ENCODE results near the gene RMND5B. TPM values are rescaled to one million over a fixed set of nuclear protein-coding genes. Genes with fewer than 3 reads are reported as not detected.

The RMND5B gene
- total and polyA plus RNA-seq, 3 experiments from 2014 or later = 22.0 to 28.8 (median 27.9) TPM

GRCh38 chr5:178163772-178164735 is 33.2 kb downstream of the RMND5B start:
- Histone ChIP-seq H3K27ac (ENCODE audit: low read depth, low read length) (no peak overlapping the region), H3K4me1 (ENCODE audit: insufficient read depth, low read length) (peaks cover 7% of the 10 kb centered on the region), H3K36me3 (ENCODE audit: insufficient read depth, low read length) (no peaks in the 10 kb centered on the region), H3K9me3 (ENCODE audit: low read length) (no peaks in the 10 kb centered on the region), H3K4me3 (ENCODE audit: low read length) (no peak overlapping the region), H3K27me3 (ENCODE audit: insufficient read depth, low read length, poor library complexity, severe bottlenecking) (peaks cover 3% of the 10 kb centered on the region)
- ChIA-PET CTCF (interaction anchor here (0.8 to 3.4 kb wide), 8 partner anchors 9 to 88 kb away, joined by 3 to 31 read pairs (median 6); partner anchors contain the start of gene NHP2), POLR2A (no interaction called here)
- H3K36me3 Mint-ChIP-seq = no peaks in the 10 kb centered on the region
- no peak overlapping the region for H3K27ac Mint-ChIP-seq
- peak; percentile 81 to 91 (median 89) for DNase-seq
- H3K9me3 Mint-ChIP-seq = no peaks in the 10 kb centered on the region
- no peak overlapping the region for H3K4me3 Mint-ChIP-seq
- H3K4me1 Mint-ChIP-seq = peaks cover 6 to 8% (median 7%) of the 10 kb centered on the region in 3 donors
- peaks cover 17 to 18% of the 10 kb centered on the region in 2 donors for H3K27me3 Mint-ChIP-seq

- peaks cover 18 to 23% of the 10 kb centered on the region in 2 donors for H3K27me3 Mint-ChIP-seq
- POLR2A ChIA-PET = no interaction called here
- peaks cover 6 to 8% (median 7%) of the 10 kb centered on the region in 3 donors for H3K4me1 Mint-ChIP-seq
- CTCF ChIA-PET = interaction anchor here (1.0 to 1.9 kb wide), 2 partner anchors 90 to 92 kb away, joined by 3 to 10 read pairs; no protein-coding TSS in a partner anchor
- Histone ChIP-seq H3K4me1 (ENCODE audit: insufficient read depth, low read length) (peaks cover 7% of the 10 kb centered on the region), H3K27ac (ENCODE audit: low read depth, low read length) (no peak overlapping the region), H3K36me3 (ENCODE audit: insufficient read depth, low read length) (no peaks in the 10 kb centered on the region), H3K9me3 (ENCODE audit: low read length) (no peaks in the 10 kb centered on the region), H3K4me3 (ENCODE audit: low read length) (no peak overlapping the region), H3K27me3 (ENCODE audit: insufficient read depth, low read length, poor library complexity, severe bottlenecking) (peaks cover 3% of the 10 kb centered on the region)
- no peaks in the 10 kb centered on the region for H3K36me3 Mint-ChIP-seq
- no peak overlapping the region for H3K27ac Mint-ChIP-seq
- no peaks in the 10 kb centered on the region for H3K9me3 Mint-ChIP-seq
- no peak for DNase-seq
- no peak overlapping the region for H3K4me3 Mint-ChIP-seq
Observed at GRCh38 chr5:178165581-178165980, 34.8 kb downstream of the RMND5B start.

- H3K27ac ChIP-seq (ENCODE audit: low read depth, low read length) = no peak overlapping the region
- H3K27me3 Mint-ChIP-seq = peaks cover 0 to 6% of the 10 kb centered on the region in 2 donors
- H3K4me1 Mint-ChIP-seq = no peaks in the 10 kb centered on the region
- no peak overlapping the region for H3K4me3 ChIP-seq (ENCODE audit: low read length)
- CTCF ChIA-PET = interaction anchor here (2.4 kb wide), 1 partner anchor 95 kb away, joined by 8 read pairs; no protein-coding TSS in a partner anchor
- H3K27me3 ChIP-seq (ENCODE audit: insufficient read depth, low read length, poor library complexity, severe bottlenecking) = no peaks in the 10 kb centered on the region
- H3K27ac Mint-ChIP-seq = no peak overlapping the region
- no peak for DNase-seq
- POLR2A ChIA-PET = no interaction called here
- no peaks in the 10 kb centered on the region for H3K9me3 ChIP-seq (ENCODE audit: low read length)
- no peaks in the 10 kb centered on the region for H3K4me1 ChIP-seq (ENCODE audit: insufficient read depth, low read length)
- H3K36me3 Mint-ChIP-seq = no peaks in the 10 kb centered on the region
- no peak overlapping the region for H3K4me3 Mint-ChIP-seq
- no peaks in the 10 kb centered on the region for H3K36me3 ChIP-seq (ENCODE audit: insufficient read depth, low read length)
- H3K9me3 Mint-ChIP-seq = no peaks in the 10 kb centered on the region
Observed at GRCh38 chr5:178170455-178170854, 39.6 kb downstream of the RMND5B start.

GRCh38 chr5:178174456-178174855 is 43.6 kb downstream of the RMND5B start:
- no peak overlapping the region for H3K4me3 Mint-ChIP-seq
- peaks cover 0 to 2% (median 0%) of the 10 kb centered on the region in 5 donors for H3K9me3 Mint-ChIP-seq
- peaks cover 5 to 17% of the 10 kb centered on the region in 2 donors for H3K27me3 Mint-ChIP-seq
- Histone ChIP-seq H3K36me3 (ENCODE audit: insufficient read depth, low read length) (no peaks in the 10 kb centered on the region), H3K4me3 (ENCODE audit: low read length) (no peak overlapping the region), H3K4me1 (ENCODE audit: insufficient read depth, low read length) (no peaks in the 10 kb centered on the region), H3K27ac (ENCODE audit: low read depth, low read length) (no peak overlapping the region), H3K27me3 (ENCODE audit: insufficient read depth, low read length, poor library complexity, severe bottlenecking) (no peaks in the 10 kb centered on the region), H3K9me3 (ENCODE audit: low read length) (no peaks in the 10 kb centered on the region)
- ChIA-PET CTCF (no interaction called here), POLR2A (no interaction called here)
- no peaks in the 10 kb centered on the region for H3K4me1 Mint-ChIP-seq
- DNase-seq = no peak
- H3K36me3 Mint-ChIP-seq = no peaks in the 10 kb centered on the region
- H3K27ac Mint-ChIP-seq = no peak overlapping the region

- H3K4me3 ChIP-seq (ENCODE audit: low read length) = no peak overlapping the region
- no peaks in the 10 kb centered on the region for H3K9me3 ChIP-seq (ENCODE audit: low read length)
- H3K36me3 ChIP-seq (ENCODE audit: insufficient read depth, low read length) = no peaks in the 10 kb centered on the region
- no peak overlapping the region for H3K27ac ChIP-seq (ENCODE audit: low read depth, low read length)
- H3K9me3 Mint-ChIP-seq = peaks cover 0 to 2% (median 0%) of the 10 kb centered on the region in 5 donors
- H3K27me3 ChIP-seq (ENCODE audit: insufficient read depth, low read length, poor library complexity, severe bottlenecking) = no peaks in the 10 kb centered on the region
- no peaks in the 10 kb centered on the region for H3K4me1 Mint-ChIP-seq
- no peak overlapping the region for H3K27ac Mint-ChIP-seq
- POLR2A ChIA-PET = no interaction called here
- H3K4me3 Mint-ChIP-seq = no peak overlapping the region
- H3K27me3 Mint-ChIP-seq = peaks cover 7 to 24% of the 10 kb centered on the region in 2 donors
- H3K36me3 Mint-ChIP-seq = no peaks in the 10 kb centered on the region
- H3K4me1 ChIP-seq (ENCODE audit: insufficient read depth, low read length) = no peaks in the 10 kb centered on the region
- CTCF ChIA-PET = interaction anchor here (0.6 kb wide), 1 partner anchor 263 kb away, joined by 3 read pairs; no protein-coding TSS in a partner anchor
- DNase-seq = no peak
Observed at GRCh38 chr5:178176791-178177190, 46.0 kb downstream of the RMND5B start.

- Histone ChIP-seq H3K9me3 (ENCODE audit: low read length) (no peaks in the 10 kb centered on the region), H3K36me3 (ENCODE audit: insufficient read depth, low read length) (no peaks in the 10 kb centered on the region), H3K27me3 (ENCODE audit: insufficient read depth, low read length, poor library complexity, severe bottlenecking) (no peaks in the 10 kb centered on the region), H3K4me1 (ENCODE audit: insufficient read depth, low read length) (no peaks in the 10 kb centered on the region), H3K27ac (ENCODE audit: low read depth, low read length) (no peak overlapping the region), H3K4me3 (ENCODE audit: low read length) (no peak overlapping the region)
- peaks cover 0 to 2% (median 0%) of the 10 kb centered on the region in 5 donors for H3K9me3 Mint-ChIP-seq
- H3K4me3 Mint-ChIP-seq = no peak overlapping the region
- no peak for DNase-seq
- no peaks in the 10 kb centered on the region for H3K4me1 Mint-ChIP-seq
- ChIA-PET POLR2A (no interaction called here), CTCF (no interaction called here)
- H3K36me3 Mint-ChIP-seq = no peaks in the 10 kb centered on the region
- H3K27ac Mint-ChIP-seq = no peak overlapping the region
- peaks cover 7 to 24% of the 10 kb centered on the region in 2 donors for H3K27me3 Mint-ChIP-seq
Observed at GRCh38 chr5:178177569-178177968, 46.8 kb downstream of the RMND5B start.

- no peak overlapping the region for H3K27ac Mint-ChIP-seq
Observed at GRCh38 chr5:178180141-178180863, 49.5 kb downstream of the RMND5B start.

More at GRCh38 chr5:178180141-178180863, 49.5 kb downstream of the RMND5B start:
- POLR2A ChIA-PET = no interaction called here
- H3K27me3 ChIP-seq (ENCODE audit: insufficient read depth, low read length, poor library complexity, severe bottlenecking) = no peaks in the 10 kb centered on the region
- Mint-ChIP-seq H3K27me3 (peaks cover 7 to 24% of the 10 kb centered on the region in 2 donors), H3K36me3 (no peaks in the 10 kb centered on the region), H3K9me3 (peaks cover 0 to 2% (median 0%) of the 10 kb centered on the region in 5 donors), H3K4me1 (no peaks in the 10 kb centered on the region), H3K4me3 (no peak overlapping the region)
- no peaks in the 10 kb centered on the region for H3K9me3 ChIP-seq (ENCODE audit: low read length)
- CTCF ChIA-PET = no interaction called here
- no peak for DNase-seq
- H3K36me3 ChIP-seq (ENCODE audit: insufficient read depth, low read length) = no peaks in the 10 kb centered on the region
- no peak overlapping the region for H3K27ac ChIP-seq (ENCODE audit: low read depth, low read length)
- no peaks in the 10 kb centered on the region for H3K4me1 ChIP-seq (ENCODE audit: insufficient read depth, low read length)
- H3K4me3 ChIP-seq (ENCODE audit: low read length) = no peak overlapping the region

All from CD8-positive, alpha-beta memory T cell (primary cell).